ENCODE results near the gene LRIG3. TPM values are rescaled to one million over a fixed set of nuclear protein-coding genes. Genes with fewer than 3 reads are reported as not detected.

Gene LRIG3
- total and polyA plus RNA-seq, 3 donors from 2014 or later: 7.1 to 68.1 (median 18.0) TPM

DNA sequence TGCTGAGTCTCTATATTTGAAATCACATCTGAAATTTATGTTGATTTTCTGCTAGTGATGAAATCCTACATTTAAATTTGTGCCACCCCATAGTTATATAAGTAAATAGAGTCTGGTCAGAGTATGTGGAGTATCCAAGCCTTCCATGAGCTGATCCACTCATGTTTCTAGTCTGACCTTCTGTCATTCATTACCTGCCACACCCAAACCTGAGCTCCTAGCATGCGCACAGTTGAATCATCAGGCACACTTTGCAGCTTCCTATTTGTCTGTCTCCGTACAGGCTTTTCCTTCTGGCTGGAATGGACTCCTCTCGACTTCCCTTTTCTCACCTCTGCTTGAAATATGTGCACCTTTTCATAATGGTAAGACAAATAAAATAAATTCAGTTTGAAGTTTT lies 45.3 kb upstream of the LRIG3 start:
- 81 to 95% methylated on average over 3 of the region's 3 CpGs for WGBS, 2 donors
- Histone ChIP-seq H3K4me1 (no peaks in the 10 kb centered on the region), H3K9me3 (no peaks in the 10 kb centered on the region), H3K27me3 (no peaks in the 10 kb centered on the region), H3K36me3 (ENCODE audit: low read depth, missing control alignments) (no peaks in the 10 kb centered on the region), H3K4me3 (no peak overlapping the region), H3K27ac (no peak overlapping the region)
- DNase-seq: no peak
- no peak for TF ChIP-seq POLR2A (IDR thresholded peaks at IDR 0.05)
- TF ChIP-seq, protein P1, sequence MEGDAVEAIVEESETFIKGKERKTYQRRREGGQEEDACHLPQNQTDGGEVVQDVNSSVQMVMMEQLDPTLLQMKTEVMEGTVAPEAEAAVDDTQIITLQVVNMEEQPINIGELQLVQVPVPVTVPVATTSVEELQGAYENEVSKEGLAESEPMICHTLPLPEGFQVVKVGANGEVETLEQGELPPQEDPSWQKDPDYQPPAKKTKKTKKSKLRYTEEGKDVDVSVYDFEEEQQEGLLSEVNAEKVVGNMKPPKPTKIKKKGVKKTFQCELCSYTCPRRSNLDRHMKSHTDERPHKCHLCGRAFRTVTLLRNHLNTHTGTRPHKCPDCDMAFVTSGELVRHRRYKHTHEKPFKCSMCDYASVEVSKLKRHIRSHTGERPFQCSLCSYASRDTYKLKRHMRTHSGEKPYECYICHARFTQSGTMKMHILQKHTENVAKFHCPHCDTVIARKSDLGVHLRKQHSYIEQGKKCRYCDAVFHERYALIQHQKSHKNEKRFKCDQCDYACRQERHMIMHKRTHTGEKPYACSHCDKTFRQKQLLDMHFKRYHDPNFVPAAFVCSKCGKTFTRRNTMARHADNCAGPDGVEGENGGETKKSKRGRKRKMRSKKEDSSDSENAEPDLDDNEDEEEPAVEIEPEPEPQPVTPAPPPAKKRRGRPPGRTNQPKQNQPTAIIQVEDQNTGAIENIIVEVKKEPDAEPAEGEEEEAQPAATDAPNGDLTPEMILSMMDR (IDR thresholded peaks at IDR 0.05): no peak
- intact Hi-C loops (cut with DNase I; ENCODE audit: low total_unique reads): no loop called here

DNA sequence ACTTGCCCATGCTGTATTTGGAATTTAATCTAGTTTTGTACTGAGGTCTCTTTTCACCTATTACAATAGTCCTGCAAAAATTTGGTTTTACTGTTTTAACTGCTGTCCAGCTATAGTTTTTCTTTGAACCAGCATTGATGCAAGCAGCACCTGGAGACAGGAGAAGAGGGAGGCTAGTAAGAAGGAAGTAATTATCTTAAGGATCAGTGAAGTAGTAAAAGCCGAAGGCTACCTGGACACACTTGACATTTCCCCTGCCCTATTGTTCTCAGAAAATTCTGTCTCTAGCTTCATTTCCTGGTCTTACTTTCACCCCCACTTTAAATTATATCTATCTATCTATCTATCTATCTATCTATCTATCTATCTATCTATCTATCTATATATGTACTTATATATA lies 43.5 kb upstream of the LRIG3 start:
- no peak for DNase-seq
- intact Hi-C loops (cut with DNase I; ENCODE audit: low total_unique reads): no loop called here
- Histone ChIP-seq H3K4me3 (no peak overlapping the region), H3K36me3 (ENCODE audit: low read depth, missing control alignments) (no peaks in the 10 kb centered on the region), H3K27ac (no peak overlapping the region), H3K9me3 (no peaks in the 10 kb centered on the region), H3K27me3 (no peaks in the 10 kb centered on the region), H3K4me1 (no peaks in the 10 kb centered on the region)
- no peak for TF ChIP-seq POLR2A (IDR thresholded peaks at IDR 0.05)
- TF ChIP-seq, protein P1 (IDR thresholded peaks at IDR 0.05): no peak
- WGBS, 2 donors: 89 to 95% methylated on average over 1 of the region's 1 CpG

DNA sequence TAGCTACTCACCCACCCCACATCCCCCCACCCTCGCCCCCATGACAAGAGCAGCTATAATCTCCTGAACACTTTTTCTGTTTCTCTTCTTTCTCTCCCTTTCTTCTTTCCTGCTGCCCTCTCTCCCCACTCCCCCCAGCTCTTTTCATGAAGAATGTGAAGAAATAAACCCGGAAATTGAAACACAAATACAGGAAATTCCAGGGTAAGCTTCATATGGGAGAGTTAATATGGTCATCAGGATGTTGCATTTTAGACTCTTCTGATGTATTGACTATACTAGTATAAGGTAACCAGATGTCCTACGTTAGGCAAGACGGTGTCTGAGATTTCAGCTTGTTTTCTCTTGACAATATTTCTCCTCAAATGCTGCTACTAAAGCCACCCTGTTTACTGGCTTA lies 41.6 kb upstream of the LRIG3 start:
- H3K36me3 ChIP-seq (ENCODE audit: low read depth, missing control alignments): no peaks in the 10 kb centered on the region
- no peak overlapping the region for H3K27ac ChIP-seq
- no peak overlapping the region for H3K4me3 ChIP-seq
- H3K27me3 ChIP-seq: no peaks in the 10 kb centered on the region
- H3K9me3 ChIP-seq: no peaks in the 10 kb centered on the region
- WGBS, 2 donors: 82 to 95% methylated on average over 4 of the region's 4 CpGs
- no peak for DNase-seq
- TF ChIP-seq POLR2A (IDR thresholded peaks at IDR 0.05): no peak
- TF ChIP-seq, protein P1 (IDR thresholded peaks at IDR 0.05): no peak
- no peaks in the 10 kb centered on the region for H3K4me1 ChIP-seq
- intact Hi-C loops (cut with DNase I; ENCODE audit: low total_unique reads): no loop called here

DNA sequence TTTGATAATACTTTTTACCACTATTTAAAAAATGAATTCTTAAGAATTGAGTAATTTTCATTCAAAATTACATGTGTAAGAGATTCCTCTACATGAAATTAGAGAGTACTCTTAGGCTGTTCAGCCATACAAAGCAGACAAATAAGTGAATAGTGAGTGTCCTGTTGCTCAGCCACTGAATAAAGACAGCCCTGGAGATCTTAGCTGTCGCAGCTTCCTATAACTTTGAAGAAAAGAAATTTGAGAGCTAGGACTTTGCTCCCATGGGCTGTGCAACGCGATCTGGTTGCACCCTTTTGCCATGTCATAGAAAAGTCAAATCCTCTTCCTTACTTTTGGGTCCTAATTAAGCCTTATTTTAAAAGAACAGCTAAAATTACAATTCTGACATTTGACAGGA lies 40.9 kb upstream of the LRIG3 start:
- Histone ChIP-seq H3K4me3 (no peak overlapping the region), H3K9me3 (no peaks in the 10 kb centered on the region), H3K27ac (no peak overlapping the region), H3K27me3 (no peaks in the 10 kb centered on the region), H3K4me1 (no peaks in the 10 kb centered on the region), H3K36me3 (ENCODE audit: low read depth, missing control alignments) (no peaks in the 10 kb centered on the region)
- DNase-seq: no peak
- intact Hi-C loops (cut with DNase I; ENCODE audit: low total_unique reads): no loop called here
- TF ChIP-seq POLR2A (IDR thresholded peaks at IDR 0.05): no peak
- TF ChIP-seq, protein P1 (IDR thresholded peaks at IDR 0.05): no peak
- 73 to 77% methylated on average over 3 of the region's 3 CpGs for WGBS, 2 donors

DNA sequence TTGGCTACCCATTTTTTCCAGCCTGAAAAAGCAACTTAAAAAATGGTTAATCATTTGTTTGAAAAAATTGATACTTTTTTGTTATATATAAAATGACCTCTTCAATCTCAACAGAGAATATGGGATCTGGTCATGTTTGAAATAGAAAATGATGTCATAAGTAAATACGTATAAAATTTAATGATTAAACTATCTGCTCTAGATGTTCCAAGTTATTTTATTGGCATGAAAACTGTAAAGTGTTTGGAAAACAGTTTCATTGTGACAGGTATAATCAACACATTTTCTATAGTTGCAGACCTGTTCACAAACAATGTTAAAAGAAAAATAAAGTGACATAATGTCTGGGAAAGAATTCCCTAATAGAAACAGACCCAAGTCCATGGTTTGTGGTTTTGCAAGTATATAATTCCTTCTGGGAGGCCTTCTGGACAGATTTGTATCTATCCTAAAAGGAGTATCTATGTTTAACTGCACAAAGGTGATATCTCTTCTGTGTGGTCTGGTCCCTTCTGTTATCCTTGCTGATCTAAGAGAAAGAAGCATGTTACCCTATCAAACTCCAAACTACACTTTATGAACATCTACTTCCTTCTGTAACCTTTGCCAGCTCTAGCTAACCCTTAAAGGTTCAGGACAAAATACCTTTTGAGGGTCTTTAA lies 39.5 kb upstream of the LRIG3 start:
- no peaks in the 10 kb centered on the region for H3K4me1 ChIP-seq
- intact Hi-C loops (cut with DNase I; ENCODE audit: low total_unique reads): no loop called here
- H3K9me3 ChIP-seq: no peaks in the 10 kb centered on the region
- no peaks in the 10 kb centered on the region for H3K36me3 ChIP-seq (ENCODE audit: low read depth, missing control alignments)
- H3K4me3 ChIP-seq: no peak overlapping the region
- H3K27ac ChIP-seq: no peak overlapping the region
- no peak for TF ChIP-seq POLR2A (IDR thresholded peaks at IDR 0.05)
- TF ChIP-seq, protein P1 (IDR thresholded peaks at IDR 0.05): no peak
- DNase-seq: no peak
- WGBS, 2 donors: 85 to 91% methylated on average over 1 of the region's 1 CpG
- H3K27me3 ChIP-seq: no peaks in the 10 kb centered on the region
